Activated CD8-positive, alpha-beta memory T cell treated with anti-CD3 and anti-CD28 coated beads, Interleukin-2, amount 50 U/mL, for 4 hours (primary cell): ENCODE data around the gene SNRNP200.

Experiments
- DNase-seq: peaks from one replicate; pipeline ENCODE4 v3.0.0-alpha.2; 2020

SNRNP200 gene

DNA sequence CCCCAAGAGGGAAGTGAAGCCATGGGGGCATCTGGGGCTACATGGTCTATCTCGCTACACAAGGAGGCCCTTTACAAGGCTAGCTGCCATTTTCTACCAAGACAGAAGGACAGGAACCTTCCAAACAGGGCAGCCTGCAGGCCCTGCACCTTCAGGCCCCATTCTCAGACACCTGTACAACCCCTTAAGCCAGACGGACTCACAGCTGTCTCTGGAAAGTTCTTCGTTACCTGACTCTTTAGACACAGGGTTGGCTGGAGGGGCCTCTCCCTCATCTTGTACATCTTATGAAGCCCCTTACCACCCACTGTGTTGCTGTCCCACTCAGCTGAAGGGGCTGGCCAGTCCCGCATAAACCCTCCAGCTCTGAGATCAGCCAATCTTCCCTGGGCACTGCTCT is 56.7 kb downstream of the SNRNP200 start:
- DNase-seq = no peak

DNA sequence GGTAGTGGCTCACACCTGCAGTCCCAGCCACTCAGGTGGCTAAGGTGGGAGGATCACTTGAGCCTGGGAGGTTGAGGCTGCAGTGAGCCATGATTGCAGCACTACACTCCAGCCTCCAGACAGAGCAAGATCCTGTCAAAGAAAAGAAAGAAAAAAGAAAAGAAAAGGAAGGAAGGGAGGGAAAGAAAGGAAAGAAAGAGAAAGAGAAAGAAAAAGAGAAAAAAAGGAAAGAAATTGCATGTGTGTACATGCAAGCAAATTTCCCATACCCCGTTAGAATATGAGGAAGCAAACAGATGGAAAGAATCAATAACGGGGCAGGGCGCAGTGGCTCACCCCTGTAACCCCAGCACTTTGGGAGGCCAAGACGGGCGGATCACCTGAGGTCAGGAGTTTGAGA is 57.5 kb downstream of the SNRNP200 start:
- no peak for DNase-seq

DNA sequence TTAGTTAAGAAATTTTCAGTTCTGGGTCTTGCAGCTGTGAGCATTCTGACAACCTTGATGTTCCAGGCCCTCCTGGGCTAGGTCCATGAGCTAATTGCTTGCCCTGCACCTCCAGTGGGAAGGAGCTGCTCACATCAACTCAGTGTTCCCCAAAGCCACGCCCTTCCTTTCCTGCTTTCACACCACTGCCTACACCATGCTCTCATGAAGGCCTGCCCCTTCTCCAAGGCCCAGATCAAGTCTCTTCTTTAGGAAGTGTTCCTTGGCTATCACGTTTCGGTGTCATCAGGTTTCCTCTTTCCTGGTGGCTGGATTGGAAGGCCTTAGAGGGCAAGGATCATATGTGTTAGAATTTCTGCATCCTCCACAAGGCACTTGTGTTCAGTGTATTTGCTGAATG is 58.3 kb downstream of the SNRNP200 start:
- DNase-seq = no peak

DNA sequence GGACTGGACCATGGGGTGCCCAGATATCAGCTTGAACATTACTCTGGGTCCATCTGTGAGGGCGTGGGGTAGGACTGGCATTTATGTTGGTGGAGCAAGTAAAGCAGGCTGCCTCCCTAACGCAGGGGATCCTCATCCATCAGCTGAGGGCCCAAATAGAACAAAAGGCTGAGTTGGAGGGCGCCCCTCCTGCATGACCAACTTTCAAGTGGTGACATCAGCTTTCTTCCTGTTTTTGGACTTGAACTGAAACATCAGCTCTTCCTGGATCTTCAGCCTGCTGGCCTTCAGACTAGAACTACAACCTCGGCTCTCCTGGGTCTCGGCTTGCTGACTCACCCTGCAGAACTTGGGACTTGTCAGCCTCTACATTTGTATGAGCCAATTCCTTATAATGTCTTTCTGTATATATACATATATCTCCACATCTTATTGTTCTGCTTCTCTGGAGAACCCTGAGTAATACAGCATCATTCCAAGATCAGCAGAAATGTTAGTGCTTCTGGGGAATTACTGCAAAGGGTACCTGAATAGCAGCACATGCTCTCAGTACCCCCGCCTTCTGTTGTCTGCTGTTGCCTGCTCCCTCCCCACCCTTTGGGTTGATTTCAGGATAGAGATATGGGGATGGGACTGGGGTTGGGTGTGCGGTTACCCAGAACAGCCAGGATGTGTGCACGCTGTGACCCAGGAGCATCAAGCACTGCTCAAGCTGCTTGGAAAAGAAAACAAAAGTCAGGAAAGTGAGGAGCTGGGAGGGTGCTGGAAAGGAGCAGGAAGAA is 59.5 kb downstream of the SNRNP200 start:
- no peak for DNase-seq

DNA sequence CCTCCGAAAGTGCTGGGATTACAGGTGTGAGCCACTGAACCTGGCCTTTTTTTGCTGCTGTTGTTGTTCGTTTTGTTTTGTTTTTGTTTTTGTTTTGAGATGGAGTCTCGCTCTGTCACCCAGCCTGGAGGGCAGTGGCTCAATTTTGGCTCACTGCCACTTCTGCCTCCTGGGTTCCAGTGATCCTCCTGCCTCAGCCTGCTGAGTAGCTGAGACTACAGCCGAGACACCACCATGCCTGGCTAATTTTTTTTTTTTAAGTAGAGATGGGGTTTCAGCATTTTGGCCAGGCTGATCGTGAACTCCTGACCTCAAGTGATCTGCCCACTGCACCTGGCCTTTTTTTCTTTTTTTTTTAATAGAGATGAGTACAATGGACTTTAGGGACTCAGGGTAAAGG is 61.5 kb downstream of the SNRNP200 start:
- DNase-seq = no peak

DNA sequence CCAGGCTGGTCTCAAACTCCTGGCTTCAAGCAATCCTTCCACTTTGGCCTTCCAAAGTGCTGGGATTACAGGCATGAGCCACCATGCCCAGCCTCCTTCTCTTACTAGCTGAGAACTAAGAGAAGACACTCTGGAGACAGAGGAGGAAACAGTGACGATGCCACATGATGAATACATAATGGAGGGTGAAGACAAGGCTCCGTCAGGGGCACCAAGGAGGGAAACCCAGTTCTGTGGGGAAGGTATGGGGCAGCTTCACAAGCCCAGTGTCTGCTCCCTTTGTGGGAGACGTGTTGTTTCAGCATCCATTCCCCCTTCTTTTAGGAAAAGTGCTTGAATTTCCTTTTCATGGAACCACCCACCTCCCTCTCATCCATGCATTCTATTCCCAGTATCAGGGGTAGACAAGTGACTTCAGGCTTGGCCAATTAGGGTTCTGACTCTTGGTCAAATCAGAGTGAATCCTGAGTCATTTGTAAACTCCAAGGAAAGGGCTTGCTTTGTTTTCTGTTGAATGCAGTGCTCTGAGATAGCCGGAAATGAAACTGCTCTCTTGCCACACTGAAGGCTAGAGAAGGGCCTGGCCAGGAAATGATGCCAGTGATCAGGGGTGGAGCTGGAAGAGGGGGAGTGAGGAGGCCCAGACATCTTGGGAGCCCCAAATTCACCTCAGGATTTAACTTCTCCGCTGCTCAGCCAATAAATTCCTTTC is 63.3 kb downstream of the SNRNP200 start:
- no peak for DNase-seq

DNA sequence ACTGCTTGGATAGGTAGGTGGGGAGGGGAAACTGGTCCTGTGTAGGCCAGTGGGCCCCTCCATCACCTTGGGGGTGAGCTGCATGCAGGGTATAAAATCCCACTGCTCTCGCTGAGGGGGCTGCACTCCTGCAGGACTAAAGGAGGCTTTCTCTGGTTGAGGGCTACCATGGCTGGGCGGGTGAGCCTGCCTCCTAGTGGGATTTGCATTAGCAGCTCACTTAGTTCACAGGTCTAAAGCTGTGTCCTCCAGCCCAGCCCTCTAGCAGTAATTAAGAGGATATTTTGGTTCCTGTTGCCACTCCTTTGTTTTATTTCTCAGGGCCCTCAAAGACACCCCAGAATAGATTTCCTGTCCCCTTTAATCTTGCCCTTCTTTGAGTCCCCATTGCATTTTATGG is 64.1 kb downstream of the SNRNP200 start:
- no peak for DNase-seq

DNA sequence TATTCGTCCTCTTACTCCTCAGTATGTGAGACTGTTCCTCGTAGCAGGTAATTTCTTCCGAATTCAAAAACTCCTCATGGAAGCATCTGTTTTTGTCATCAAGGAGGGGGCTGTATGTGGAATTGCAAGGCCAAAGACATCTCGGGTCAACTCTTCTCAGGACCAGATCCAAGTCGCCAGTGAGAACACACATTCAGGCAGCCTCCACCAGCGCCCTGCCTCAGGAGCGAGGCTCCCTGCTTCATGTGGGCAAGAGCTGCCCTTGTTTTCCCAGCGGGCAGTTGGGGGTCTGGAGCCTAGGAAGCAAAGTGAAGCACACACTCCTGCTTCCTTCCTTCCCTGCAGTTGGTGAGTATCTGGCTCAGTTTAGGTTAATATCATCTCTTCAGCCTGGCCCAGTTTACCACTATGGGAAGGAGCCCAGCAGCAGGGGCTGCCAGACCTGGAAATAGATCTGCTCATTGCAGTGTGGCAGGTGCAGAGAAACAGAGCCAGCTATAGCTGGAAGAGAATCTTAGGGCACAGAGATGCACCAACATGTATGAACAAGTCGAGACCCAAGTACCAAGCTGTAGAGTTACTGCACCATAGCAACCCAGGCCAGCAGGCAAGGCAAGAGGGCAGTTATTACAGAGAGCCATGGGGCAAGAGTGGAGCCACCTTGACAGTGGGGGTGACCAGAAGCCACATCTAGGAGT is 64.9 kb downstream of the SNRNP200 start:
- DNase-seq = no peak

DNA sequence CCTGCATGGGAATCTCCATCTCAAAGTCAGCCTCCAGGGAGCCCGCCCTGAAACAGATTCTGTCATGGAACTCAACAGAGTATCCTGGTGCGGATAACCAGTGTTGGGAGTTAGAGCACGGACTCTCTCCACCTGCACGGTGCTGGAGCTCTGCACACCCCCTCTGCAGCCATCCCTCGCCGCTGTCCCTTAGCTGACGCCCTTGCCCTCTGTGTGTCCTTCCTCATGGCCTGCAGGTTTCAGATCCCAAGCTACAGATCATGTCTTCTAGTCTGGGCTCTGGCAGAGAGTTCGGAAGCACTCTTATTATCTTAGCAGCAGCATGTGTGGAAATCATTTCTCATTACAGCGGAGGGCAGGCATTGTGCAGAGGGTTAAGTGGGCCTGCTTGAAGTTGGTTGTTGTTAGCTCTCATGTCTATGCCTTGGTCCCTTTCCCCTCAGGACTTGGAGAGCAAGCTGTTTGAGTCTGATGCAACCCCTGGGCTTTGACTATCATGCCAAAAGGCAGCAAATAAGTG is 65.5 kb downstream of the SNRNP200 start:
- DNase-seq = no peak

DNA sequence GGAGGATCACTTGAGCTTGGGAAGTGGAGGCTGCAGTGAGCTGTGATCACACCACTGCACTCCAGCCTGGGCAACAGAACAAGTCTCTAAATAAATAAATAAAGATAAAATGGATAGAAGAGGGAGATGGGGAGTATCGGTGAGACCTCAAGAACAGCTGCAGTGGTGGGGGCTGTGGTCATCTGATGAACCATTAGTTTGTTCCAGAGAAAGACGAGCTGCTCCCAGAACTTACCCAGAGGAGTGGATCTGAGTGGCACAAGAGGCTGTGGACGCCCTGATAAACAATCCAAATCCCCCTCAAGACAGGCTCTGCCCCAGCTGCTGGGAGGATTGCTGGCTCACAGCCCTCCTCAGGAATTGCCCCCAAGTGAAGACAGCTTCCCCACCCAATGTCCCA is 66.3 kb downstream of the SNRNP200 start:
- DNase-seq = no peak

DNA sequence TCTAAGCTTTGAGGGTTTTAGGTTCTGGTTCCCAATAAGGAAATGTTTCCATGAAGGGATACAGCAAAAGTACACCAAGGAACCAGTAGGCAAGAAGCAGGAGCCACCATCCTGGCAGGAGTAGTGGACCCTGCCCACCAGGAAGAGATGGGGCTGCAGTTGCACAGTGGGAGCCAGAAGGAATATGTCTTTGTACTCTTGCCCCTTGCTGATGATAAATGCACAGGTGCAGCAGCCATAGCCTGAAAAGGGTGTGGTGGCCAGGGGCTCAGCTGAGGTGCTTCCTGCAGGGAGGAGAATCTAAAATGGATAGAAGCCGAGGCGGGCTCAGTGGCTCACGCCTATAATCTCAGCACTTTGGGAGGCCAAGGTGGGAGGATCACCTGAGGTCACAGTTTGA is 67.1 kb downstream of the SNRNP200 start:
- DNase-seq = no peak

DNA sequence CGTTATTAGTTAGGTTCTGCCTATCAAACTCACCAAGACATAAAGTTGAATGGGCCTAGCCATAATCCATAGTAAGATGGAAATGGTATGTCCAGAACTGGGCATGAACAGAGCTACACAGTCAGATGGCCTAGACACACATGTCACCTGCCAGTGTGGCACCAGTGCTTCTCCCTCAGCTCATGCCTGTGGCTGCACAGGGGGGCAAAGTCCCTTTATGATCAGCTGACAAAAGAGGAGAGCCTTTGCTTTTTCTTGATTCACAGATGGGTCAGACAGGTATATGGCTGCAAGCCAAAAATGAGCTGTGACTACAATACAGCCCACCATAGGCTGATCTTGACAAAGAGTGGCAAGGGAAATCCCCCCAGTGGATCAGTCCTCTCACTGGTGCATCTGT is 68.5 kb downstream of the SNRNP200 start:
- DNase-seq = no peak

DNA sequence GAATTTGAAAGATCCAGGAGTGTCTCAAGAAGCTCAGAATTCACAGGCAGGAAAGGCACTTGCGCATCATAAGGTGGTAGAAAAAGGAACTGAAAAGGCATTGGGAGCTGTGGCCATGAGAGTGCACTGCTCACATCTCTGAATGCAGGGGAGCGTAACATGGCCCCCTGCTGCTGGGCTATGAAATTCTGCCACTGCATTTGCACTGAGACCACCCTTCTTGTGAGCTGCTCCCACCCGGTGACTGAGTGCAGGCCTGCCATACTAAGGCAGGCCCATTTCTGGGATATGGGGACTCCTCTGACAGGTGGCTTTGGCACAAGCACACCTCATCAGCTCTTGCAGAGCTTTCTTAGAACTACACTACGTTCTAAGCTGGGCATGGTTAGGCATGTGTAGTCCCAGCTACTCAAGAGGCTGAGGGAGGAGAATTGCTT is 71.4 kb downstream of the SNRNP200 start:
- no peak for DNase-seq

DNA sequence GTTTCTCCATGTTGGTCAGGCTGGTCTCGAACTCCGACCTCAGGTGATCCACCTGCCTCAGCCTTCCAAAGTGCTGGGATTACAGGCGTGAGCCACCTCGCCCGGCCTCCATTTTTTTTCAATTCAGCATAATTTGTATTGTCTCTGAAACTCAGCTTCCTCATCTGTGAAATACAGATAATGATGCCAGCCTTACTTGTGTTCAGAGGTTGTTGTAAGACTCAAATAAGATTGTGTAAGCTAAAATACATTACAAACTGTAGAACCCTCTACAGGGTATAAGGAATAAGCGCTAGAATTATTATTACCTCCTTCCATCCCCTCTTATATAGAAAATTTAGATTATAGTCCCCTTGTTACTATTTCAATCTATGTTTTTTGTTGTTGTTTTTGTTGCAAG is 71.9 kb downstream of the SNRNP200 start:
- DNase-seq = no peak

DNA sequence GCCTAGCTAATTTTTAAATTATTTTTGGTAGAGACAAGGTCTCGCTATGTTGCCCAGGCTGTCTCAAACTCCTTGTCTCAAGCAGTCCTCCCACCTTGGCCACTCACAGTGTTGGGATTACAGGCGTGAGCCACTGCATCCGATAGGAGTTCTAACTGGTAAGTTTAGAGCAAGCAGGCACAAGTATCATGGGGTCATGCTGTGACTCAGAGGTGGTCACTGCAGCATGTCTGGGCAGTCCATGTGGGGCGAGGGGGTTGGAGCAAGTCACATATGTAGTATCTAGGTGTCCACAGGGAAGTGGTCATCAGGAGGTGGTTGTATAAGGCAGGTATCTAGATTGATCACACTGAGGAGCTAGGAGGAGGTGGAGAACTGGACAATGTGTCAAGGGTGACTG is 74.0 kb downstream of the SNRNP200 start:
- DNase-seq = no peak

DNA sequence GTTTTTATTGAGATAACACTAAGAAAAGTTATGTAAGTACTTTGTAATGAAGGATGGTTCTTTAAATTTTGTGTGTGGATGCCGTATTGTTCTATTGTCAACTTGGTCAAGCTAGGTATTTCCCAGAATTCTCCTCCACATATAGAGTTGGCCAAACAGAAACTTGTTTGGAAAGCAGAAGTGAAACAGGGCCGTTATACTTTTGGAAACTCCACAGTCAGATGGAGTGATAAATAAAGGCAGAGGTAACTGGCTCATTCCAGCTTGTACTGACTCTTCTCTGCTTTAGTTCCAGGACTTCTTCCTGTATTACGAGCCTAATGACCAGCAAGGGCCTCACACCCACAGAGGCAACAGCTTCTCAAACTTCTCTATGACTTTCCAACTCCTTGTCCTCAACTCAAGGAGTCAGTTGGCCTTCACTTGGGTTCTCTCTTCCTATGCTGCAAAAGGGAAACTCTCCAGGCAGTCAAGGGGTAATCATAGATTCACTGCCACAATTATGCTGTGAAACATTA is 80.3 kb downstream of the SNRNP200 start:
- no peak for DNase-seq
